HL-60 (cell line): Measurements from ENCODE around the gene EPYC.

Source experiments
- CTCF ChIP-seq: IDR thresholded peaks from one replicate; pipeline ENCODE4 v1.5.1; 2011; ENCODE audit warnings: low read length, control low read depth, inconsistent platforms; ENCODE audit not compliant: insufficient read depth
- POLR2AphosphoS5 ChIP-seq: IDR thresholded peaks from 2 replicates; pipeline ENCODE4 v1.6.1; 2012; ENCODE audit warnings: low read depth
- TF ChIP-seq, protein P1 (sequence below): IDR thresholded peaks from 2 replicates; pipeline ENCODE4 v1.6.1; 2012; ENCODE audit warnings: low read depth; ENCODE audit not compliant: insufficient replicate concordance

- TF ChIP-seq CTCF (no peak), POLR2AphosphoS5 (no peak)
- TF ChIP-seq, protein P1, sequence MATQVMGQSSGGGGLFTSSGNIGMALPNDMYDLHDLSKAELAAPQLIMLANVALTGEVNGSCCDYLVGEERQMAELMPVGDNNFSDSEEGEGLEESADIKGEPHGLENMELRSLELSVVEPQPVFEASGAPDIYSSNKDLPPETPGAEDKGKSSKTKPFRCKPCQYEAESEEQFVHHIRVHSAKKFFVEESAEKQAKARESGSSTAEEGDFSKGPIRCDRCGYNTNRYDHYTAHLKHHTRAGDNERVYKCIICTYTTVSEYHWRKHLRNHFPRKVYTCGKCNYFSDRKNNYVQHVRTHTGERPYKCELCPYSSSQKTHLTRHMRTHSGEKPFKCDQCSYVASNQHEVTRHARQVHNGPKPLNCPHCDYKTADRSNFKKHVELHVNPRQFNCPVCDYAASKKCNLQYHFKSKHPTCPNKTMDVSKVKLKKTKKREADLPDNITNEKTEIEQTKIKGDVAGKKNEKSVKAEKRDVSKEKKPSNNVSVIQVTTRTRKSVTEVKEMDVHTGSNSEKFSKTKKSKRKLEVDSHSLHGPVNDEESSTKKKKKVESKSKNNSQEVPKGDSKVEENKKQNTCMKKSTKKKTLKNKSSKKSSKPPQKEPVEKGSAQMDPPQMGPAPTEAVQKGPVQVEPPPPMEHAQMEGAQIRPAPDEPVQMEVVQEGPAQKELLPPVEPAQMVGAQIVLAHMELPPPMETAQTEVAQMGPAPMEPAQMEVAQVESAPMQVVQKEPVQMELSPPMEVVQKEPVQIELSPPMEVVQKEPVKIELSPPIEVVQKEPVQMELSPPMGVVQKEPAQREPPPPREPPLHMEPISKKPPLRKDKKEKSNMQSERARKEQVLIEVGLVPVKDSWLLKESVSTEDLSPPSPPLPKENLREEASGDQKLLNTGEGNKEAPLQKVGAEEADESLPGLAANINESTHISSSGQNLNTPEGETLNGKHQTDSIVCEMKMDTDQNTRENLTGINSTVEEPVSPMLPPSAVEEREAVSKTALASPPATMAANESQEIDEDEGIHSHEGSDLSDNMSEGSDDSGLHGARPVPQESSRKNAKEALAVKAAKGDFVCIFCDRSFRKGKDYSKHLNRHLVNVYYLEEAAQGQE, result no peak
These were observed 61.5 kb downstream of the EPYC start for GRCh38 chr12:90943255-90943654.
